Measurements from ENCODE around the gene LRP1. TPM values are rescaled to one million over a fixed set of nuclear protein-coding genes. Genes with fewer than 3 reads are reported as not detected.

The LRP1 gene
- total RNA-seq, 1 donor from 2014 or later = 95.7 TPM

DNA sequence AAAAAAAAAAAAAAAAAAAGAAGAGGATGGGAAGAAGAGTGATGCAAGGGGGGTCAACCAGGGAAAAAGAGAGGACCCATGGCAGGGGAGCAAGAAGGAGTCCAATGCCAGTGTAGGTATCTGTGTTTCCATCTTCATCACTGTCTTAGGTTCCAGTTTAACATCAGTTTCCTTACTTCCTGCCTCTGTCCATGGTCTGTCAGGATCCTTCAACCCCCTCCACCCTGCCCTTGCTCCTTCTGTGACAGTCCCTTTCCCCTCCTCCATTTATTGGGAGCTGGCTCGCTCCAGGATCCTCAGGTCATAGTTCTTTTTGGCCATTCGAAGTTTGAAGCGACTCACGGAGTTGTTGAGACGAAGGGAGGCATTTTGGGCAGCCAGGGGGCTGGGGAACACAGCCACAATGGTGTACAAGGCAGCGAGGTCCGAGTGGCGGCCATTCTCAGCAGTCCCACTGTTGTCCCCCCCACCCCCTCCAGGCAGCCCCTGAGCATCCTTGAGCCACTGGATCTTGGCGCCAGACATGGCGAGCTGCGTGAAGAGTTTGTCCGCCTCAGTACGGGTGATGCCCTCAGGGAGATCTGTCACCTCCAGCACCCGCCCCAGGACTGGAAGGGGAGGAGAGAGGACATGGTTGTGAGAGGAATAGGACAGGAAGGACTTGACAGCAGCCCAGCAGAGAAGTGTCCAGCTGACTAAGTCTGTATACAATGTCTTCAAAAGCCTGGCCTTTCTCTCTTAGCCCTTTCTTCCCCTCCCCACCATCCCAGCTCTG, 126.4 kb downstream of the LRP1 start:
- Mint-ChIP-seq H3K4me3 (ENCODE audit: low read depth) (no peak overlapping the region), H3K27ac (no peak overlapping the region), H3K9me3 (ENCODE audit: low read depth) (no peaks in the 10 kb centered on the region), H3K27me3 (no peaks in the 10 kb centered on the region), H3K4me1 (ENCODE audit: low read depth) (no peaks in the 10 kb centered on the region), H3K36me3 (ENCODE audit: insufficient read depth) (peaks cover 8% of the 10 kb centered on the region)
- TF ChIP-seq CTCF (IDR thresholded peaks at IDR 0.05; ENCODE audit: unreplicated experiment) = no peak
- no peak for DNase-seq (ENCODE audit: low spot score, unreplicated experiment)

DNA sequence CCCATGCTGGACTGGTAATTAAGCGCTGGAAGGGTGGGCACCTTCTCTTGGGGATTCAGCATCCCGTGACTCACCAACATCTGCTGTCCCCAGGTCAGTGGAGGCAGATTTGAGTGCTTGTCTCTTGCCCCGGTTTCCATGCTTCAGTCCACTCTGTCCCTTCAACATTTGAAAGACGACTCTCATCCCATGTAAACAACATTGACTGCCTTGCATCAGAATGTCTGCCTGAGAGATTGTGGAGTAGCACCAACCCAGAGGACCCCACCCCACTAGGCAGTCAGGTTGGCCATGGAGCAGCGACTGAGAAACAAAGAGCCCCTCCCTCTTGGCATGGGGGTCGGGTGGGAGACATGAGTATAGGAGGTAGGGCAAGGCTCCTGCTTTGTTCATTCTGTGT, 127.6 kb downstream of the LRP1 start:
- DNase-seq (ENCODE audit: low spot score, unreplicated experiment) = no peak
- no peaks in the 10 kb centered on the region for H3K27me3 Mint-ChIP-seq
- no peak overlapping the region for H3K27ac Mint-ChIP-seq
- no peak overlapping the region for H3K4me3 Mint-ChIP-seq (ENCODE audit: low read depth)
- no peak for TF ChIP-seq CTCF (IDR thresholded peaks at IDR 0.05; ENCODE audit: unreplicated experiment)
- H3K36me3 Mint-ChIP-seq (ENCODE audit: insufficient read depth) = peaks cover 11% of the 10 kb centered on the region
- H3K9me3 Mint-ChIP-seq (ENCODE audit: low read depth) = no peaks in the 10 kb centered on the region
- H3K4me1 Mint-ChIP-seq (ENCODE audit: low read depth) = no peaks in the 10 kb centered on the region

GRCh38 chr12:57258977-57259970, 131.0 kb downstream of the LRP1 start:
- no peak for TF ChIP-seq CTCF (IDR thresholded peaks at IDR 0.05; ENCODE audit: unreplicated experiment)

DNA sequence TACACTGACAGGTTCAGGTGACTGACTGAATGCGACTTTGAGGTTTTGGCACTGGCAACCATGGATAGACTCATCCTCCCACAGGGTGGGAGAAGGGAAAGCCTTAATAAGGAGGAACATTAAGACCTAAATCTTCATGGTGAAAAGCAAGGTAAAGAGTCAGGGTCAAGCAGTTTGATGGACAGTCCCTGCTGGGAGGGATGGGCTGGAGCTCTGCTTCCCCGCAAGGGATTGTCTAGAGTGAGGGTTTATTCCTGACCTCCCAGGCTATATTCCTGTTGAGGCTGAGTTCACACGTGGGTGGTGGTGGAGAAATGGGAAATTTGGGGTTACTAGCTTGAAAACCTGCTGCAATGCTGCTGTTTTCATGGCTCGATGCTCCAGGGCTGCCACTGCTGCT, 132.1 kb downstream of the LRP1 start:
- peaks cover 15% of the 10 kb centered on the region for H3K36me3 Mint-ChIP-seq (ENCODE audit: insufficient read depth)
- no peaks in the 10 kb centered on the region for H3K9me3 Mint-ChIP-seq (ENCODE audit: low read depth)
- no peak for DNase-seq (ENCODE audit: low spot score, unreplicated experiment)
- H3K27me3 Mint-ChIP-seq = no peaks in the 10 kb centered on the region
- TF ChIP-seq CTCF (IDR thresholded peaks at IDR 0.05; ENCODE audit: unreplicated experiment) = no peak
- H3K4me3 Mint-ChIP-seq (ENCODE audit: low read depth) = no peak overlapping the region
- H3K27ac Mint-ChIP-seq = no peak overlapping the region
- no peaks in the 10 kb centered on the region for H3K4me1 Mint-ChIP-seq (ENCODE audit: low read depth)

More at GRCh38 chr12:57258977-57259970, 131.0 kb downstream of the LRP1 start:
- H3K4me3 Mint-ChIP-seq (ENCODE audit: low read depth) = no peak overlapping the region
- H3K27ac Mint-ChIP-seq = no peak overlapping the region
- no peaks in the 10 kb centered on the region for H3K27me3 Mint-ChIP-seq
- no peak for DNase-seq (ENCODE audit: low spot score, unreplicated experiment)
- peaks cover 13% of the 10 kb centered on the region for H3K36me3 Mint-ChIP-seq (ENCODE audit: insufficient read depth)
- no peaks in the 10 kb centered on the region for H3K9me3 Mint-ChIP-seq (ENCODE audit: low read depth)
- H3K4me1 Mint-ChIP-seq (ENCODE audit: low read depth) = no peaks in the 10 kb centered on the region

GRCh38 chr12:57261428-57261865, 133.2 kb downstream of the LRP1 start:
- DNase-seq (ENCODE audit: low spot score, unreplicated experiment) = no peak
- Mint-ChIP-seq H3K9me3 (ENCODE audit: low read depth) (no peaks in the 10 kb centered on the region), H3K27ac (no peak overlapping the region), H3K27me3 (no peaks in the 10 kb centered on the region), H3K4me3 (ENCODE audit: low read depth) (no peak overlapping the region), H3K4me1 (ENCODE audit: low read depth) (no peaks in the 10 kb centered on the region), H3K36me3 (ENCODE audit: insufficient read depth) (peaks cover 15% of the 10 kb centered on the region)
- TF ChIP-seq CTCF (IDR thresholded peaks at IDR 0.05; ENCODE audit: unreplicated experiment) = no peak
